8988T (cell line): ENCODE measurements around the gene ZMYND8.
"Not testable (repeated sequence)": the region's sequence is repeated elsewhere in the genome, so short reads cannot be mapped to it uniquely, and the experiment has no call there.

Experiments
- DNase-seq: peaks from one replicate; pipeline ENCODE4 v3.0.0; 2011

ZMYND8 gene

DNA sequence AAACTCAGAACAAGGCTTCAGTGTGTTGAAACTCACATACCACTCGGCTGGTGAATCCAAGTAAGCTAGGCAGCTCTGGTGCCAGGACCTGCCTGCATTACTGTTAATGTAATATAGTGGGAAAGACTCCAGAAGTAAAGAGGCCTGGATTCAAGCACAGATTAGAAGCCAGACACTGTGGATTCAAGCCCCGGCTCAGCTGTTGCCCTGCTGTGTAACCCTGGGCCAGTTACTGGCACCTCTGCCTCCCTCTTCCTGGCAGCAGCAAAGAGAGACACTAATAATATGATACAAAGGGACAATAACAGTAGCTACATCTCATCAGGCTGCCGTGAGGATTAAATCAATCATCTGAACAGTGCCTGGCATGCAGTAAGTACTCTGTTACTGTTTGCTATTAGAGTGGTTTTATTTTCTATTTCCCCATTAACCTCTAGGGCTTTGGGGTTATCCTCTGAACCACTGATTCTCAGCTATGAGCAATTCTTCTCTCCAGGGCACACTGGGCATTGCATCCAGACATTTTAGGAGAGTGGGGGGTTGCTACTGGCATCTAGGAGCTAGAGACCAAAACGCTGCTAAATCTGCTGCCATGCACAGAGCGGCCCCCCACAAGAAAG is 92.9 kb downstream of the ZMYND8 start:
- no peak for DNase-seq

DNA sequence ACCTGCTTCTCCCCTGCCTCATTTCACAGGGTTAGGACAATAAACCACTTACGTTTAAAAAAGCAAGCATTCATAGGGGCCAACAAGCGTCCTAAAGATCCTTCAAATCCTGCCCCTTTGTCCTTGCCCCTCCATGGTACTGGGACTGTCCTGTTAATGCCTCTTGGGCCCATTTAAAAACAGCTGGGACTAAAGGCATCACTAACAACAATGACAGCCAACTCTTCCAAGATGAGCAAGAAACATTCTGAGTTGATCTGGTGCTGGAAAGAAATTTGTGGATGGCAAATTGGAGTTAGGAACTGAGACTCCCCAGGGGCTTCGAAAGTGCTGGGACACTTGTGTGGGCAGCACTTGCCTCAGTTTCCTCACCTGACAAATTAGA is 93.4 kb downstream of the ZMYND8 start:
- no peak for DNase-seq

DNA sequence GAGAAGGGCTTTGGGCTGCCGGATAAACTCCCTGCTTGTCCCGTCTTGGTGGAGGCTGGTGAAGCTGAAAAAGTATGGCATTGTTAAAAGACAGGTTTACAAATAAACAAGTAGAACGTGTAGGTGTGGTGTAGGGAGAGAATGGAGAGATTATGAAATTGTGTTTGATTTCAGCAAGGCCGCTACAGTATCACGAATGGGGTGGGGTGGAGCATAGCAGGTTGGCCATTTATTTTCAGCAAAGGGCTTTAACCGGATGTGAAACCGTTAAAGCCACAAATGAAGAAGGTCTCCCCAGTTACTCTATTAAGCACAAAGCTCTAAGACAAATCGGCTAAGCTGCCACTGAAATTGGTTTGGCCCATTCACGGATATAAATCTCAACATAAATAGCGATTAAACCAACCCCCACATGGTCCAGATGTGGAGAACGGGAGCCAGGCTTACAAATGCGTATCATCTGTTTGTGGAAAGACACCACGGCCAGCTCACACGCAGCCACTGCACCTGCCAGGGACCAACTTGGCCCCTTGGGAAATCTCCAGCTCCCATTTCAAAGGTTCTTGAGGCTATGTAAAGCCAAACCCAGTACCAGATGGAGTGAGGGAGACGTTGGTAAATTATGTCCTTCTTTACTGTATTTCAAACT is 94.0 kb downstream of the ZMYND8 start:
- DNase-seq, result no peak

DNA sequence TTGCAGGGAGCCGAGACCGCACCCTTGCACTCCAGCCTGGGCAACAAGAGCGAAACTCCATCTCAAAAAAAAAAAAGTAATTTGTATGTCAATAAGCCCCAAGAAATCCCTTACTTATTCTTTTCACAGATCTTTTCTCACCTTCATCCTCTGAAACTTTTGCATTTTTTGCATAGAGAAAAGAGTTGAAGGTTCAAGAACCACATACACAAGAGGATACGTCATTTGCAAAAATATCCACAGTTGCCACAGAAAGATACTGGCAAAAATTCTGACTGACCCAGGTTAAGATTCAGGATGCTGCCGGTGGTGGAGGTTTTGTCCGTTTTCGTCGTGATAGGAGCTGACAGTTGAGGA is 94.5 kb downstream of the ZMYND8 start:
- DNase-seq, result no peak

DNA sequence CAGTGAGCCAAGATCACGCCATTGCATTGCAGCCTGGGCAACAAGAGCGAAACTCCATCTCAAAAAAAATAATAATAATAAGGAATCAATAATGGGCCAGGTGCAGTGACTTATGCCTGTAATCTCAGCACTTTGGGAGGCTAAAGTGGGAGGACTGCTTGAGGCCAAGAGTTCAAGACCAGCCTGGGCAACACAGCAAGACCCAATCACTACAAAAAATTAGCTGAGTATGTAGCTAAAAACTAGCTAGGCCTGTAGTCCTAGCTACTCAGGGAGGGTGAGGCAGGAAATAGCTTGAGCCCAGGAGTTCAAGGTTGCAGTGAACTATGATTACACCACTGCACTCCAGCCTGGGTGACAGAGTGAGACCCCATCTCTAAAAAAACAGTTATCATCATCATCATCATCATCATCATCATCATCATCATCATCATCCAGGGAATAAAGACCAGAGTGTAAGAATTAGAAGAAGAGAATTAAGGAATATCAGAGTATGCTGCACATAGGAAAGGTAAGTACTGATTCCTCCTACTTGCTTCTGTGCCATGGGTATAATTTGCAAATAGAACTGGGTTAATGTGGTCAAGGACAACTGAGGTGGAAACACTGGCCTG is 95.2 kb downstream of the ZMYND8 start:
- not testable (repeated sequence) for DNase-seq

DNA sequence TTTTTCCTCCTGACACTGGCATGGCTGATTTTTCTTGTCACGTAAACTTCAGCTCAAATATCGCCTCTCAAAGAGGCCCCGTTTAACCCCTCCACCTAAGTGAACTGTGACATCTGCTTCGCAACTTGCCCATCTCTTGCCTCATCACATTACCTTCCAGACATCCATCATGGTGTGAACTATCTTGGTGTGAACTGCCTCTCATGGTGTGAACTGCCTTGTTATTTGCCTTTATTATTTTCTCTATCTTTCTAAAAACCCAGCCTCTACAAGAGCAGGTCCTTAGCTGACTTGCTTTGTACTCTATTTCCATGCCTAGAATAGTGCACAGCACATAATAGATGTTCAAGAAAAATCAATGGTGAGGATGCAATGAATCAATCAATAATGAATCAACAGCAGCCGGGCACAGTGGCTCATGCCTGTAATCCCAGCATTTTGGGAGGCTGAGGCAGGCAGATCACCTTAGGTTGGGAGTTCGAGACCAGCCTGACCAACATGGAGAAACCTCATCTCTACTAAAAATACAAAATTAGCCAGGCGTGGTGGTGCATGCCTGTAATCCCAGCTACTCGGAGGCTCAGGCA is 95.9 kb downstream of the ZMYND8 start:
- not testable (repeated sequence) for DNase-seq

DNA sequence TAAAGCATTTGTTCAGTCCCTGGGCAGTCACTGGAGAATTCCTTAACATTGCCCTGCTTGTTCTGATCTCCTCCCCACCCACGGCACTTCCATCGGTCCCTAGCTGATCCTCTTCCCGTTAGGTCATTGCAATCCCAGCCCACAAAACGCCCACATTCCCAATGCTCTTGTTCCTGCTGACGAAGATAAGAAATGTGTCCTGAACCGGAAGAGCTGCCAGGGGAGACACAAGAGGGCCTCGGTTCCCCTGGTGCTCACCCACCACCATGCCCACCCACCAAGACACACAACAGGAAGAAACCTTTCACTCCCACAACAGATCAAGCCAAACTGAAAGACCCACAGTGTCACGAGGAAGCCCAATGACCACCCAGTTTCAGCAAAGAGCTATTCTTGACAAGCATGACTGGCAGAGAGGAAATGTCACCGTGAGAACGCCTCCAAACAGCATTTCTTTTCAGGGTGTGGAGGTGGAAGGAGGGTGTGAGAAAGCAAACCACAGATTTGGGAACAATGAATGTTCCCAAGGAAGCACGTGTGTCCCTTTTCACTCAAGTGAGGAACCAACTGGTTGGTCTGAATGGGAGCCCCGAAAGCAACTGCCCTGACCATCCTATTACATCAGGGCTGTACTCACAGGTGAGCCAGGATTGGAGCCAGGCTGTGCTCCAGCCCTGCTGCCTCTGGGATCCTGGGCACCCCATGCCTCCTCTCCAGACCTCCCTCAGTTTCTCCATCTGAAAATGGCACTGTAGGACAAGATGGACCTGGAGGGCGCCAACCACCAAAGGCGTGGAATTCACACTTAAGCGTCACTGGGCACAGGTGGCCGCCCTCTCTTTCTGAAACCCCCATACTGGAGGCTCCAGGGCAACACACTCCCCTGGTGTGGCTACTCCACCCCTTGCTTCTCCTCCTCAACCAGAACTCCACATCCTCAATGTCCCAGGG is 97.5 kb downstream of the ZMYND8 start:
- no peak for DNase-seq

DNA sequence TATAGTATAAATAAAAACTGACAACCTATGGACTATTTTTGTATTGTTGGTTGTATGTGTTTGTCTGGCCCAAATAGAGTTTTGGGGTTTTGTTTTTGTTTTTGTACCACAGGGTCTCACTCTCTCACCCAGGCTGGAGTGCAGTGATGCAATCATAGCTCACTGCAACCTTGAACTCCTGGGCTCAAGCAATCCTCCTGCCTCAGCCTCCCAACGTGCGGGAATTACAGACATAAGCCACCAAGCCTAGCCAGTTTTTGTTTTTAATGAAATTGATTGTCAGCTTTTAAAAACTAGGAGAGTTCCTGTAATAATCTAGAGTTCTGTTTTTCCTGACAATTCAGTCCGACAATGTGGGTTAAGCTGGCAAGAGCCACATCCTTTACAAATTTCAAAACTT is 98.7 kb downstream of the ZMYND8 start:
- no peak for DNase-seq

DNA sequence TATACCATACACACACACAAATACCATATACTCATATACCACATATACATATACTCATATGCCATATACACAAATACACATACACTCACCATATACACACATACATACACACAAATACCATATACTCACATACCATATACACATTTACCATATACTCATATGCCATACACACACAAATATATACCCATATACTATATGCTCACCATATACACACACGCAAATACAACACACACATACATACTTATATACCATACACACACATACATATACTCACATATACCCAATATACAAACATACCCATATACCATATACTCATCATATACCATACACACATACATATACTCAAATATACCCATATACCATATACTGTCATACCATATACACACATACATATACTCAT is 99.2 kb downstream of the ZMYND8 start:
- no peak for DNase-seq

DNA sequence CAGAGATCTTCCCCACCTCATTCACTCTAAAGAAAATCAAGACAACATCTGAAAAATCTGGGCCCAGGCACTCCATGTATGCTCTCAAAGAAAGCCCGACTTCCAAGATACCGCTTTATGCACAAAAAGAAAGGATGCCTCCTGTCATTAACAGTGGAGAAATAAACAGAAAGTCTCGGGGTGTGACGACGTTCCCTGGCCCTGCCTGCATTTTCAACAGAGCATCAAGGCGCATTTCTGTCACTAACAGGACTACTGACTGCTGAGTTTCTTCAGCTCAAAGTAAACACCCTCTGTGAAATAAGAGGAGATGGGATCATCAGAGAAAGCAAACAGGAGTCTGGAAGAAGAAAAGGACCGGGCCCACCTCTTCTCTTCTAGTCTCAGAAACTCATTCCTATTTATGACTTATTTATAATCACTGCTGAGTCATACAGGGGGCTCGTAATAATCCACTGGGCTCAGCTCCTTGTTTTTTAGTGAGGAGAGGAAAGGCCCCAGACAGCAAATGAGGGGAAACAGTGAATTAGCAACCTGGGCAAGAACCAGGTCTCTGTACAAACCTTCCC is 99.7 kb downstream of the ZMYND8 start:
- no peak for DNase-seq

DNA sequence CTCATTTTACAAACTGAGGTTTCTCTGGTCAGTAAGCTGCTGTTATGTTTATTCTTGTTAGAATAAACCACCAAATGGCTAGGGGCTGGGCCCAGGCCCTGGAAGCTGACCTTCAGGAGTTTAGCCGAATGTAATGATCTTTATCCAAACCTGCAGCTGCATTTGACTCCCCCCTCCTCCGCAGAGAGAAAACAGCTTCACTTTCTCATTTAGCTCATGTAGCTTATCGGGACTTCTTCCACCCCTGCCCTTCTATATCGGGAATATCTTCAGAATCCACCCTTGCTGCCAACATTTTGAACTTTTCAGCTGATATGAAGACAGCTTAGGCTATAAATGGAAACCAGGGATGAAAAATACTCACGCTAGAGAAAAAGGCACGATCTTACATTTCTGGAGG is 102.6 kb downstream of the ZMYND8 start:
- no peak for DNase-seq

DNA sequence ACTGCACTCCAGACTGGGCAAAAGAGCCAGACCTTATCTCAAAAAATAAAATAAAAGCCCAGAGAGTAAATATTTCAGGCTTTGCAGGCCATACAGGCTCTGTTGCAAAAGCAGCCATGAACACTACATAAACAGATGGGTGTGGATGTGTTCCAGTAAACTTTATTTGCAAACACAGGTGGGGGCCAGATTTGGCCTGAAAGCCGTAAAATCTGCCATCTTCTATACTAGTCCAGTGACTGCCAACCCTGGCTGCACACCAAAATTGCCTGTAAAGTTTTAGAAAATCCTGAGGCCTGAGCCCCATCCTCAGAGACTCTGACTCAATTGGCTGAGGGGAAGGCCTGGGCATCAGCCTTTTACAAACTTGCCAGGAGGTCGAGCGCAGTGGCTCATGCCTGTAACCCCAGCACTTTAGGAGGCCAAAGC is 103.6 kb downstream of the ZMYND8 start:
- no peak for DNase-seq

DNA sequence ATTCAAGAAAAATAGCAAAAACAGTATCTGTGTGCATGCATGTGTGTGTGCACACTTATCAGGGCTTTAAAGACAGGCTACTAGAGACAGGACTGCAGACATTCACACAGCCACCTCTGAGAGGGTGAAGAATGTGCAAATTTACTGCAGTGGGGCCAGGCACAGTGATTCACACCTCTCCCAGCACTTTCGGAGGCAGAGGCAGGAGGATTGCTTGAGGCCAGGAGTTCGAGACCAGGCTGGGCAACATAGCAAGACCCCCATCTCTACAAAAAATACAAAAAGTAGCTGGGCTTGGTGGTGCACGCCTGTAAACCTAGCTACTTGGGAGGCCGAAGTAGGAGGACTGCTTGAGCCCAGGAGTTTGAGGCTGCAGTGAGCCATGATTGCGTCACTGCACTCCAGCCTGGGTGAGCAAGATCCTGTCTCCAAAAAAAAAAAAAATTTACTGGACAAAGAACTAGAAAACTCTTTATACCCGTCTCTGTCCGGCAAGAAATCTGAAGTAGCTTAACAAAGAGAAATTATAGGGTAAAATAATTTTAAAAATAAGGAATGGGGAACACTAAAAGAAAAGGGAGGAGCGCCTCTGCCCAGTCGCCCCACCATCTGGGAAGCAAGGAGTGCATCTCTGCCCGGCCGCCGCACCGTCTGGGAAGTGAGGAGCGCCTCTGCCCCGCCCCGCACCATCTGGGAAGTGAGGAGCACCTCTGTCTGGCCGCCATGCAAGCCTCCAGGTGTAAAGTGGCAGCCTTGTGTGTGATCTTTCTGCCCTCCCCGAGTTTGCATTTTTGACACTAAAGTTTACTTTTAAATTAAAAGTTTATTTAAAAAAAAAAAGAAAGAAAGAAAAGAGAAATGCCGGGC is 105.1 kb downstream of the ZMYND8 start:
- DNase-seq, result no peak

DNA sequence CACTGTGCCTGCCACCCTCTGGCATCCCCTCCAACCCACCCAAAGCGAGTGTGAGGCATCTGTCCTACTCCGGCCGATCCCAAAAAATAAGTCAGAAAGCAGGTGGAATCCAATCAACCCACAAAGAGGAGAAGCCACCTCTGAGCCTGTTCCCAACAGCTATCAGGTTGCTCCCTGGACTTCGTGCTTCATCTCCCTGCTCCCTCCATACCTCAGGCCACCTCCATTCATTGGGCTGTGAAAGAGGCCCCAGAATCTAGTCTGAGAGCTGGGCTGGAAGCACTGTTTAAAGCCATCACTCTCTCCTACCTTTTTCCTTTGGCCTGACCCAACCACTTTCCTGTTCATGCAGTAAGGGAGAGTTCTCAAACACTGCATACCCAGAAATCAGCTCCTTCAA is 106.1 kb downstream of the ZMYND8 start:
- DNase-seq, result no peak

DNA sequence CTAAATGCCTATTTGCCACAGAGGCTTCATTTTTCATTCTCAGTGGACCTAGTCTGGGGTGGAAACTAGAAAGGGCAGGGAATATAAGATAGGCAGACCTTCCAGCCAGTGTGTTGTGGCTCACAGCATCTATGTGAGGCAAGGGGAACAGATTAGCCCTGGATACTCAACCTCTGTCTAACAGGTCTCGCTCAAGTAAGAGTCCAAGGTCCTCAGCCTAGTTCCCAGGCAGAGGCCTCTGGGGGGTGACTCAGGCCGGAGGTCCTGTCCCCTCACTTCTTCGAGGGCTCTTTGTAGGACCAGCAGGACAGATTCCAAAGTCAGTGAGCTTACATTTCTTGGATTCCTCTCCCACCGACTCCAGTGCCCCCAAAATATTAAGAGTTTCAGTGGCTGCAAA is 106.6 kb downstream of the ZMYND8 start:
- no peak for DNase-seq

DNA sequence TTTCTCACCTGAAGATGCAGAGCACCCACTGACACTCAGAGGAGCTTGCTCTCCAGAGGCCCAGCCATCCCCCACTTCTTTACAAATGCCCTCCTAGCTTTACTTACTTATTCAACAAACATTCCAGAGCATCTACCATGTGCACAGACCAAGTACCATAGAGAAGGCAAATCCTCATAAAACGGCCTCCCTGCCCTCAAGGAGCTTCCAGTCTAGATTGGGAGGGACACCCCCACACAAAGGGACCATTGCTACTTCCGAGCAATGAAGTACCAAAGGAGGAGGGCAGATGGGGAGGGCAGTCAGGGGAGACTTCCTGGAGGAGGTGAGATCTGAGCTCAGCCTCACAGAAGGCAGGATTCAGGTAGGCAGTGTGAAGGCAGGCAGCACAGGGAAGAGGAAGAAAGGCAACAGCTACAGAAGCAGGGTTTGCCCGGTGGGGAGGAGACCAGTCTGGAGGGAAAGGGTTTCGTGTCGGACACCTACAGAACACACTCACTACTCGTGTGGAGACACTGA is 108.0 kb downstream of the ZMYND8 start:
- no peak for DNase-seq

DNA sequence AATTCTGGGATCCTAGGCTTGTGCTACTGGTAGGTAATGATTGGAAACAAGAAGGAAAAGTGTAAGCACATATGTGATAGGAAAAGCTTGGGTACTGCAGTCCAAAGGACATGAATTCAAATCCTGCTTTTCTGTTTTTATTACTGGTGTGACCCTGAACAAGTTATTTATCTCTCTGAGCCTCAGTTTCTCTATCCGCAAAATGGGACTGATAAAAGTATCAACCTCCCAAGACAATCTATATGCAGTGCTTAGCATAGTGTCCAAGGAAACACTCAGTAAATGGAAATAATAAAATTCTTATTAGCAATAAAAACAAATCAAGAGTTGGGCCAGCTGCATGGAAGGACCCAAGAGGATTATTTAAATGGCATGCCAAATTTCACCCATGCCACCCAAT is 108.5 kb downstream of the ZMYND8 start:
- no peak for DNase-seq

DNA sequence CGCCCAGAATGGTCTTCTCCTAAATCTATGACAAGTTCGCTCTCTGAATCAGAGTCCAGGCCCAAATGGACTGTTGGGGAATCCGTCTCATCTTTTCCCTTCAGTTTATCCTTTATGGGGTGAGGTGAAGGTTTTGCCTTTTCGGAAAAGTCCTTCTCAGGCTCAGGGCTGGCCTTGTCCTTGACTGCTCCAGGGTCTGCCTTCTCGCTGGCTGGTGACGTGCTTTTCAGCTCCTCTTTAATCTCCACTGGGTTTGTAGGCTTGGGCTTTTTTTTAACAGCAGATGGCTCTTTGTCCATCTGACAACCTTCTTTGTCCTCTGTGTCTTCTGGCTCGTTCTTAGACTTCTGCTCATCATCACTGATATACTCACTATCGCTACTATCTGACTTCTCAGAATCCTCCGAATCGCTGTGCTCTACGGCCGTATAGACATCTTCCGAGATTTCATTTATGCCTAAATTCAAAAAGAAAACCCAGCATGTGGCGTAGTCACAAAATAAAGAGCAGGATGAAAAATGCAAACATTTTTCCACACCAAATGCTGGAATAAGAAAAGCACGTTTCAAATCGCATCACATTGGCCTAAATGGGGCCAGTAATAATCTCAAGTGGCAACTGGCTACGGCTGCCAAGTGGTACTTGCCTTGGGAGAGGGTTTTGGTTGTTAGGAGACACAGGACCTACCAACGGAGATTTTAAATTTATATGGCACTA is 110.3 kb downstream of the ZMYND8 start:
- DNase-seq, result no peak

DNA sequence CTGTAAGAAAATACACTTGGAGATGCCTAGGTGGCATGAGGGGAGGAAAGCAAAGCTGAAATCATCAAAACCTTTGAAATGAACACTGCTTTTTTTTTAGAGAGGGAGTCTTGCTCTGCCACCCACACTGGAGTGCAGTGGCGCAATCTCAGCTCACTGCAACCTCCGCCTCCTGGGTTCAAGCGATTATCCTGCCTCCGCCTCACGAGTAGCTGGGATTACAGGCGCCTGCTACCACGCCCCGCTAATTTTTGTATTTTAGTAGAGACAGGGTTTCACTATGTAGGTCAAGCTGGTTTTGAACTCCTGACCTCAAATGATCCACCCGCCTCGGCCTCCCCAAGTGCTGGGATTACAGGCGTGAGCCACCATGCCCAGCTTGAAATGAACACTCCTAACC is 111.3 kb downstream of the ZMYND8 start:
- DNase-seq, result not testable (repeated sequence)

DNA sequence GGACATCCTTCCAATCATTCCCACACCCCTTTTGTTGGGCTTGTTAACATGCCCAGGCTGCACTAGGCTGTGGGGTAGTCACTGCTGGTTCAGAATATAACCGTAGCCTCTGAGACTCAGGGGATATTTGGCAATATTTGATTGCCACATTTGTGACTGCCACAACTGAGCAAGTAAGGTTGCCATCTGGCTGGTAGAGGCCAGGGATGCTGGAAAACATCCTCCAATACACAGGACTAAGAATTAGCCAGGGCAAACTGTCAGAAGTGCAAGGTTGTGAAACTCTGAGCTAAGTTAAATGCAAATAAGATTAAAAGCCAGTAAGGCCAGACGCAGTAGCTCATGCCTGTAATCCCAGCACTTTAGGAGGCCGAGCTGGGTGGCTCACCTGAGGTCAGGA is 112.0 kb downstream of the ZMYND8 start:
- no peak for DNase-seq
